MM.1S (cell line): Measurements from ENCODE around the gene ARL15.

Source experiments
- CTCF ChIP-seq: fragments of 300-600 bp; sonication (generic); IDR thresholded peaks from 2 replicates; pipeline ENCODE4 v1.5.1; 2016; ENCODE audit warnings: antibody characterized with exemption, low read length, mixed read lengths
- EZH2 ChIP-seq: fragments of 300-600 bp; sonication (generic); optimal IDR thresholded peaks from 2 replicates; pipeline ENCODE3; 2017; ENCODE audit warnings: low read depth, mild to moderate bottlenecking, antibody characterized with exemption, low read length, mixed read lengths
- EZH2phosphoT487 ChIP-seq: fragments of 300-600 bp; sonication (generic); IDR thresholded peaks from 2 replicates; pipeline ENCODE4 v1.6.1; 2018; ENCODE audit warnings: antibody characterized with exemption, low read length

- TF ChIP-seq CTCF (no peak), EZH2 (no peak), EZH2phosphoT487 (no peak)
Observed at GRCh38 chr5:54013556-54014194, 296.7 kb downstream of the ARL15 start.
